T-helper 2 cell treated with Interferon-gamma antibody and Interleukin-4, amounts not matched to agents 100 ng/mL and 5 ng/mL, for 36 hours (primary cell): ENCODE measurements around the gene BTBD17. TPM values are rescaled to one million over a fixed set of nuclear protein-coding genes. Genes with fewer than 3 reads are reported as not detected.

Experiments
- intact Hi-C: fragments of 100-400 bp; cut with micrococcal nuclease; formaldehyde crosslinking; loops from one replicate; pipeline ENCODE4 v1.15.1; 2023
- total RNA-seq: library from RNA; stranded (reverse); gene quantifications from 2 replicates; pipeline ENCODE4 v1.2.3, GENCODE V29; 2022

Gene BTBD17
- total RNA-seq, 1 donor from 2014 or later, result not detected

- intact Hi-C loops, result no loop called here
These were observed 804 bp downstream of the BTBD17 start for GRCh38 chr17:74360899-74361229.

GRCh38 chr17:74359916-74360315, 1.8 kb downstream of the BTBD17 start:
- intact Hi-C loops, result no loop called here

GRCh38 chr17:74358697-74359096, 3.0 kb downstream of the BTBD17 start:
- intact Hi-C loops, result no loop called here

GRCh38 chr17:74357466-74357809, 4.2 kb downstream of the BTBD17 start:
- intact Hi-C loops, result loop anchor here (2.0 kb wide), 1 partner anchor 145 kb away; the partner anchor contains the start of gene TTYH2

GRCh38 chr17:74356646-74357465, 4.8 kb downstream of the BTBD17 start:
- intact Hi-C loops, result loop anchor here (2.0 kb wide), 1 partner anchor 144 kb away; the partner anchor contains the start of gene TTYH2

- intact Hi-C loops, result no loop called here
These were observed 6.6 kb downstream of the BTBD17 start for GRCh38 chr17:74355065-74355464.

- intact Hi-C loops, result loop anchor here (1.0 kb wide), 2 partner anchors 28 to 53 kb away; partner anchors contain the start of gene KIF19
These were observed 7.1 kb downstream of the BTBD17 start for GRCh38 chr17:74354561-74354960.

- intact Hi-C loops, result loop anchor here (1.0 kb wide), 2 partner anchors 28 to 53 kb away; partner anchors contain the start of gene KIF19
These were observed 7.5 kb downstream of the BTBD17 start for GRCh38 chr17:74354123-74354522.

- intact Hi-C loops, result loop anchor here (1.0 kb wide), 2 partner anchors 27 to 52 kb away; partner anchors contain the start of gene KIF19
These were observed 8.1 kb downstream of the BTBD17 start for GRCh38 chr17:74353446-74354060.

- intact Hi-C loops, result no loop called here
These were observed 10.0 kb downstream of the BTBD17 start for GRCh38 chr17:74351552-74352210.

GRCh38 chr17:74350486-74350885, 11.2 kb downstream of the BTBD17 start:
- intact Hi-C loops, result no loop called here

GRCh38 chr17:74349120-74349519, 12.5 kb downstream of the BTBD17 start:
- intact Hi-C loops, result no loop called here

GRCh38 chr17:74347646-74348045, 14.0 kb downstream of the BTBD17 start:
- intact Hi-C loops, result no loop called here

- intact Hi-C loops, result no loop called here
These were observed 16.0 kb downstream of the BTBD17 start for GRCh38 chr17:74345433-74346241.

- intact Hi-C loops, result no loop called here
These were observed 17.0 kb downstream of the BTBD17 start for GRCh38 chr17:74344658-74345057.

GRCh38 chr17:74343526-74344284, 18.0 kb downstream of the BTBD17 start:
- intact Hi-C loops, result no loop called here

- intact Hi-C loops, result no loop called here
These were observed 18.5 kb downstream of the BTBD17 start for GRCh38 chr17:74343121-74343520.

- intact Hi-C loops, result no loop called here
These were observed 19.4 kb downstream of the BTBD17 start for GRCh38 chr17:74342224-74342623.

- intact Hi-C loops, result no loop called here
These were observed 21.1 kb downstream of the BTBD17 start for GRCh38 chr17:74340470-74341023.

GRCh38 chr17:74339537-74340195, 22.0 kb downstream of the BTBD17 start:
- intact Hi-C loops, result no loop called here
